ENCODE data around the gene PLAAT2.
"Not testable (repeated sequence)": the region's sequence is repeated elsewhere in the genome, so short reads cannot be mapped to it uniquely, and the experiment has no call there.

PLAAT2 gene

DNA sequence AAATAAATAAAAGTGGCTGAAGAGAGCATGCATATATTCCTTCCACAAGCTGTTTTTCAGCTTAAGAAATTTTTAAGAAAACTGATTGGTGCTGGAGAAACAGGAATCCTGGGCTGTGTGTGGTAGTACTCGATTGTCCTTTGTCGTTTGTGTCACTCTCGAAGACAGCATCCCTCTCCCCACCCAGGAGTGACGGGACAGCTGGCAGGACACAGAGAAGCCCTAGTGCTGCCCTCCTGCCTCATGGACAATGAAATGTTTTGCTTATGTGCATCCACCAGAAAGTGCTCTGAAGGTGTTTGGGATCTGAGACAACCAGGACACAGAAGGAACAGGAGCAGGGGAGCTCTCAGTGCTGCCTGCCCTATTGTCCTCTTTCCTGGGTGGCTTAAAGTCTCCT lies 13.8 kb downstream of the PLAAT2 start:
- DNase-seq (ENCODE audit: low read depth) = no peak

DNA sequence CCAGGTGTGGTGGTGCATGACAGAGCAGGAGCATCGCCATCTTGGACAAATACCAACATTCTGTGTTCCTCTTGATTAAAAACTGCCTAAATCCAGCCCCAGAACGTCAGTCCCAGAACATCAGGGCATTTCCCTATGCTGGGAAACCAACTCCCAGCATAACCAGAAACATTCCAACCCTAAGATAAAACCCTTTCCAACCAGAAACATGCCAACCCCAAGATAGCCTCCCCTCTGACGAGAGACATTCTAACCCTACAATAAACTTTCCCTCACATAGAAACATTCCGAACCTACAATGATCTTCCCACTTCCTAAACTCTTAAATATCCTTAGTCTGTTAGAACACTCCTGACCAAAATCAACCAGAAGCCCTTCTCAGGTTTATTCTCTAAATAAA lies 15.0 kb downstream of the PLAAT2 start:
- peak; percentile 83 for DNase-seq (ENCODE audit: low read depth)

DNA sequence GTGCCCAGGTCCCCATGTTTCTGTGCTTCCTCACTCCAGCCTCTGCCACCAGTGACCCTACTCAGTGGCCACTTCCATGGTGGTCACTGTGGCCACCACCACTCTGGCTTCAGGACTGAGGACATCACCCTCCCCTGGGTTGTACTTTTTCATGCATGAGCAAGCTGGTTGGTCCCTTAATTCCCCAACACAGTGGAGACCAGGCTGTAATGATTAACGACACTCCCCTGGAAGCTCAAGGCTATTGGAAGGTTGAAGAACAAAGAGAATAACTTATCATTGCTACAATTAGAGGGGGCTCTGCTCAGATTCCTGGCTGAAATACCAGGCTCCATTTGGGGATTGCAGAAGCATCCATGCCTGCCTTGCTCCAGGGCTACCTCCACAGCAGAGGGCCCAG lies 16.1 kb downstream of the PLAAT2 start:
- DNase-seq (ENCODE audit: low read depth) = no peak

DNA sequence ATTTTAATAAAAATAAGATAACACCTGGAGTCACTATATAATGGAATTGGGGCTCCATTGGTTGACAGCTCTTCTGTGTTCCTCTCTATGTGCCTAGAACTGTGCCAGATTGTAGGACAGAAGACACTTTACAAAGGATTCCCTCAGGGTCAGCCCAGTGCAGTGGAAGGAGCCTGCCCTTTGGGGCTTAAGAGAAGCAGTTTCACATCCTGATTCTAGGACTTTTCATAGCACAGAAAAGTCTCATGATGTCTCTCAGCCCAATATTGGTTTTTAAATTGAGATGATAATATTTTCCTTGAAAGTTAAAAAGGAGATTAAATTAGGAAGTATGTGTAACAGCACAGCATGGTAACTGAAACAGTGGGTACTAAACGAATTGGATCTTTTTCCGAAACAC lies 19.5 kb downstream of the PLAAT2 start:
- no peak for DNase-seq (ENCODE audit: low read depth)

DNA sequence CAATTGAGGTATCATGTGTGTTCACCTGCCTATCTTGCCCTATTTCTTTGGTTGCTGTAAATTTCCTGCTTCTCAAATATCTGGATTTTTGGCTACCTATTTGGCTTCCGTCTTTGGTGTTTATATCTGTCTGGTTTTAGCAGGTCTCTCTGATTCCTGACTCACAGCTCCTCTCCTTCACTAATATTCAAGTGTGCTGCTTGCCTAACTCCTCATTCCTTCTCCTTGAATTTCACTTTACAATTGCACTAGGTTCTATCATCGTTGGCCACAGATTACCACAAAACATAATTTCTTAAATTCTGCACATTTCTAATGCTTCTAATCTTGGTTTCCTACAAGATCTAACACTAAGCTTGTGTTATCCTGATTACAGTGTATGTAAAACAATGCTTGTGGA lies 20.7 kb downstream of the PLAAT2 start:
- DNase-seq (ENCODE audit: low read depth) = peak; percentile 82

DNA sequence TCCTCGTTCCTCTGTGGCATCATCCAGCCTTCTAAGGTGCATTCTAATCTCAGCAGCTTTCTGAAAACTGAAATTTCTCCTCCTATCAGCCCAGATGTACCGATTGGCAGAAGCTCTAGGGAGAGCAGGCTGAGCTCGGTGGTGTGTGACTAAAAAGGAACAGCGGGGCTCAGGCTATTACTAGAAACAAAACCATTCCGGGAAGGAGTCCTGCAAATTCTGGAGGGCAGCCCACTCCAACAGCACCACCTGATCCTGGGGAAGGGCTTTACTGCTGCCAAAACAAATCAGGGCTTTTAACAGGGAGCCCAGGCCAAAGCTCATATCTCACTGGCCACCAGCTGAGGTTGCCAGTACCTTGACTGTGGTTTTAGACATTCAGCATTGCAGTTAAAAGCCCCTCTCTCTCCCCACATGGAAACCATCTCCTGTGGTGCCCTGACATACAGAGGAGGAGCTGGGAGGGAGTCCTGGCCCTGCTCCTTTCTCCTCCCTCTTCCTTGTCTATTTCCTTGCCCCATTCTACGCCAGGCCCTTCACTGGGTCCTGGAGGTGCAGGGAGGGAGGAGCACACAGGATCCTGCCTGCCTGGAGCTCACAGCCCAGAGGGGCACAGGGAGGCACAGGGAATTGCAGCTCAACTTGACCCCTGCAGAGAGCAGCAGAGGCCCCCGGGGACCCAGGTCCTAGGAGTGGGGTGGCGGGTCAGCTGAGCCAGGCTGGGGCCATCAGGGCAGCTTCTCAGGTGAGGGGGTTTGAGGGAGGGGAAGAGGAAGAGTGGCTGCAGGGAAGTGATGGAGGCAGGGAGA lies 25.7 kb downstream of the PLAAT2 start:
- peak; percentile 27 for DNase-seq (ENCODE audit: low read depth)

DNA sequence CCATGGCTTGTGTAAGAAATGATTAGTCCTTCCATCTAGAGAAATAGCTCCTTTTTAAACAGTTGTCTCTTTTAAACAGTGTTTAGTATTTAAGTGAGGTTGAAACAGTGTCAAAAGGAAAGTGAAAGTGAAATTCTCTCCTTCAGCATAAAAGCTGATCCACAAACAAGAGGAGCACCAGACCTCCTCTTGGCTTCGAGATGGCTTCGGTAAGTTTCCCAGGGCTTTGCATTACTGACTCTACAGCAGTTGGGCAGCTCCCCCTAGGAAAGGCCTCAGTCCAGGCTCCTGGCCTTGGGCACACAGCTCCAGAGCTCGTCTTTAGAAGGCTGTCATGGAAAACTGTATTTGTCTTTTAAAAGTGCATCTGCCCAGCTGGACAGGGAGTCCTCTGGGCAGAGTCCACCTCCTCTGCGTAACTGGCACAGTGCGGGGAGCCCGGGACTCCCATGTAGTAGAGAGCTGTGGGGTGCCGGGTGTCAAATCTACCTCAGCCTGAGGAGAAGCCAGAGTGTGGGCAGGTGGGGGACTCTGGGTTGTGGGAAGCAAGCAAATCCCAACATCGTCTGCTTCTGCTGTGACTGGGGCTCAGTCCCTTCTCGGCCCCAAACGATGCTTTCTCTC lies 26.4 kb downstream of the PLAAT2 start, which contains the start of gene PLAAT4:
Gene PLAAT4 (plus strand): TSS at position 140 of the 624 bp plus-strand sequence. CDS start 61 bp downstream, at position 201.
- peak; percentile 73 for DNase-seq (ENCODE audit: low read depth)

DNA sequence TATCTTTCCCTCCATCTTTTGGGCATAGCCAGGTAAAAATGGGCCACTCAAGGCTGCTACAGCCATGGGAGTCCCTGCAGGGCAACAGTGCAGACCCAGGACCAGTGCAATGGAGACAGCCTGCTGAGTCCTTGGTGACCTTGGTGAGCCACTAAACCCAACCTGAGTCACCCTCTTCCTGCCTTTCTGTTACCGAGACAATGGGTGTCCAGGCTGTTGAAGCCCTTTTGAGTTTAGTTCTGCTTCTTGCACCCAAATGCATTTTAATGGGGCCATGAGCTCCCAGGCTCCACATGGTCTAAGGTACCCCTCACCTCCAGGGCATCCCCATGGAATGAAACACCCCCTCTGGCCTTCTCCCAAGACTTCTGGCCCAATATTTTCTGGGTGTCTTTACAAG lies 27.4 kb downstream of the PLAAT2 start:
- no peak for DNase-seq (ENCODE audit: low read depth)

DNA sequence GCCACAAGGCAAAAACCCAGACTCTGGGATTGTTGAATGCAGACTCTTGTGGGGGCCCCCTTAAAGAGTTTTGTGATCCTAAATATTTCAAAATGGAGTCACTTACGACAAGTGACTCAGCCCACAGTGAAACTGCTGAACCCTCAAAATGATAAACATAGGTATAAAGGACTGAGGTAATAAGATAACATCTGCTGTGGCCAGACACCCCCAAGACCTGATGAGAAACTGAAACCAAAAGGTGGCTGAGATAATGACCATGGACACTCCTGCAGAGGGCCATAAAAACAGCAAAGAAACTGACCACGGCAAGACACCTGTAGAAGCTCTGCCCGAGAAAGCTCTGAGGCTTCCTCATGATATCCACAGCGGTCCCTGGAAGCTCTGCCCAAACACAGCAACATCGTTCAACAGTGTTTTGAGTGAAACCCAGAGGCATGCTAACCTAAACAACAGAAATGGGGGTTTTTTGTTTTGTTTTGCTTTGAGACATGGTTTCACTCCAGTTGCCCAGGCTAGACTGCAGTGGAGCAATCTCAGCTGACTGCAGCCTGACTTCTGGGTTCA lies 28.2 kb downstream of the PLAAT2 start:
- no peak for DNase-seq (ENCODE audit: low read depth)

DNA sequence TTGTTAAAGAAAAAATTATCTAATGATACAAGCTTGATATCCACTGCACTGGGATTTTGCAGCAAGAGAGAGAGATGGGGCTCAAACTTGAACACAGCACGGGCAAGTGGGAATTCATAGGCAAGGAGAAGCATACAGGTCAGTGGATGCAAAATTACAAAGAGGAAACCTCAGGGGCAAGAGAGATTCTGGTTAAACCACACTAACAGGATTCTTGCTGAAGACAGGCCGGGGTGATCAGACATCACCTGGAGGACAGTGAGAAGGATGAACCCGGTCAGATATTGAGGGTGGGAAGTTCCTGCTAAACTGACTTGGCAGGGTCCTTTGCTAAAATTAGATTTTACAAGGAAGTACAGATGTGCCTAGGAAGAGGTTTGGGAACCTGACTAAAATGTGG lies 29.1 kb downstream of the PLAAT2 start:
- no peak for DNase-seq (ENCODE audit: low read depth)

DNA sequence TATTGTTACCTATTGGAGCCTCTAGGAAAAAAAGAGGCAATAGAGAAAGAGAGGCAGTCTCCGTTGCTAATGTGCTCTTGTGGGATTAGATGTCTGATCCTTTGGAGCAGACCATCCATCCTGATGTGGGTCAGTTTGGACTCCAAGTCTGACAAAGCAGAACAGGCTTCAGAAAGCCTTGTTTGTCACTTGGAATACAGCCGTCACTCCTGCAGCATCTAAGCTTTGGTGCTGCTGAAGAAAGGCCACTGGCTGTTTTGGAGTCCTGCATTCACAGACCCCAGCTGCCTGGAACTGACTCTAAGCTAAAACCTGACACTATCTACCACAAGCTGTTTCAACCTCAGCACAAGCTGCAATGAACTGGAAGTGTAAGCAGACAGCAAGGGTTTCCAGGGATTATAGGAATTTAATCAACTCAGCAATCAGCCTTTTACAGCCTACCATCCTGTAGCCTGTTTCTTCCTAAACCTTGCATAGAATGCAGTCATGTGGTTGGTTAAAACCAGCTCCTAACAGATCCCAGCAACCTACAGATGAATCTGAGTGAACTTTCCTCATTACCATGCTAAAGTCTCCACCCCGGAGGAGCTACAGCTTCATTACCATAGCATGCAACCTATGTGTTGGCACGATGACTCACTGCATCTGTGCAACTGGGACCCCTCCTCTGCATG lies 30.2 kb downstream of the PLAAT2 start:
- peak; percentile 25 for DNase-seq (ENCODE audit: low read depth)

DNA sequence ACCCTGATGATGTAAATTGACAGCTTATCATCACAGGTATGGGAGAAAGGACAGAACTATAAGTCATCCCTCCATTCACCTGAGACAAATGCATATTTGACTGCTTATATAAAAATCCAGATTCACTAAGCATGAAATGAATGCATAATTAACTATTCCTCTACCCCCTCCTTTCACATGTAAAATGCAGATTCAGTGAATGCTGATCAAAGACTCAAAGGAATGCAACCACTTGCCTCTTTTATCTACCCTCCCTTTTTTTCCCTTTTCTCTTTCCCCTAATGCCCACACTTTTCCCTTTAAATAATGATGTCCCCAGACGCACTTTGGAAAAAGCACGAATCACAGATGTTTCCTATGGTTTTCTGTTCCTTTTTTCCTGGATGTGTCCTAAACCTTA lies 31.1 kb downstream of the PLAAT2 start:
- no peak for DNase-seq (ENCODE audit: low read depth)

DNA sequence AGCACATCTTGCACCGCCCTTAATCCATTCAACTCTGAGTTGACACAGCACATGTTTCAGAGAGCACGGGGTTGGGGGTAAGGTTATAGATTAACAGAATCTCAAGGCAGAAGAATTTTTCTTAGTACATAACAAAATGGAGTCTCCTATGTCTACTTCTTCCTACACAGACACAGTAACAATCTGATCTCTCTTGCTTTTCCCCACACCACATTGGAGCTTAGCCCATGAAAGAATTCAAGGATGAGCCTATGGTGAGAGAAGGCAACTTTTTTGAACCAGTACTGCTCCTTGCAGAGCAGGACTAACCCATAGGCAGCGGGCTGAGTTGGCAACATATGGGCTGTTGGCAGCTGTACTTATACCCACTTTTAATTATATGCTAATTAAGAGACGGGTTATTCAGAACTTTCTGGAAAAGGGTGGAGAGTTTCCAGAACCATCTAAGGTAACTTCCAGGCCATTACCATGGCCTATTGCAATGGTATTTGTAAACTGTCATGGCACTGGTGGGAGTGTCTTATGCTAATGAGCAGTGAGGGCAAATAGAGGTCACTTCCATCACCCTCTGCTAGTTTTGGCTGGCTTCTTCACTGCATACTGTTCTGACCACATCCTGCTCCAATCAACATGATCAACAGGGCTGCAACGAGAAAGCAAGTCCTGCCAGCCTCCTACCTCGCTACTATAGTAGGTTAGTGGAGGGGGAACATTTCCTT lies 31.9 kb downstream of the PLAAT2 start:
- peak; percentile 94 for DNase-seq (ENCODE audit: low read depth)

DNA sequence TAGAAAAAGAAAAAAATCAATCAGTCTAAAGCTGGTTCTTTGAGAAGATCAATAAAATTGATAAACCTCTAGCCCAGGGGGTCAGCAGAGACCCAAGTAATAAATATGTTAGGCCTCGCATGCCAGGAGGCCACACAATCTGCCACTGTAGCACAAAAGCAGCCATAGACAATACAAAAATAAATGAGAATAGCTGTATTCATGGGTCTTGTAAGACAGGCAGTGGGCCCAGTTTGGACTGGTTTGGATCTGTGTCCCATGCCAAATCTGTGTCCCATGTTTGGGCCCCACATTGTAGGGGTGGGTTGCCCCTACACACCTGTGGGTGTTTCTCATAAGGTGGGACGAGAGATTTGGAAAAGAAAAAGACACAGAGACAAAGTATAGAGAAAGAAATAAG lies 33.2 kb downstream of the PLAAT2 start:
- no peak for DNase-seq (ENCODE audit: low read depth)

DNA sequence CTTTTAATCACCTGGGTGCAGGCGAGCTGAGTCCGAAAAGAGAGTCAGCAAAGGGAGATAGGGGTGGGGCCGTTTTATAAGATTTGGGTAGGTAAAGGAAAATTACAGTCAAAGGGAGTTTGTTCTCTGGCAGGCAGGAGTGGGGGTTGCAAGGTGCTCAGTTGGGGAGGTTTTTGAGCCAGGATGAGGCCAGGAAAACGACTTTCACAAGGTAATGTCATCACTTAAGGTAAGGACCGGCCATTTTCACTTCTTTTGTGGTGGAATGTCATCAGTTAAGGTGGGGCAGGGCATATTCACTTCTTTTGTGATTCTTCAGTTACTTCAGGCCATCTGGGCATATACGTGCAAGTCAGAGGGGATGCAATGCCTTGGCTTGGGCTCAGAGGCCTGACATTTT lies 33.8 kb downstream of the PLAAT2 start:
- DNase-seq (ENCODE audit: low read depth) = not testable (repeated sequence)

DNA sequence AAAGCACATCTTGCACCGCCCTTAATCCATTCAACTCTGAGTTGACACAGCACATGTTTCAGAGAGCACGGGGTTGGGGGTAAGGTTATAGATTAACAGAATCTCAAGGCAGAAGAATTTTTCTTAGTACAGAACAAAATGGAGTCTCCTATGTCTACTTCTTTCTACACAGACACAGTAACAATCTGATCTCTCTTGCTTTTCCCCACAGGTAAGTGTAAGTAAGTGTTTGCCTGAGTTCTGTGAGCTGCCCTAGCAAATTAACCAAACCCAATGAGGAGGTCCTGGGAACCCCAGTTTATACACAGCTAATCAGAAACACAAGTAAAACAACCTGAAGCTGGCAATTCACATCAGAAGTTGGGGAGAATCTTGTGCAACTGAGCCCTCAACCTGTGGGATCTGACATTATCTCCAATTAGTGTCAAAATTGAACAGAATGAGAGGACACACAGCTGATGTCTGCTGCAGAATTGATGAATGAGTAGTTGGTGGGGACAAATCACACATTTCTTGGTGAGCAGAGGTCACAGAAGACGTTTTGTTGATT lies 34.4 kb downstream of the PLAAT2 start:
- DNase-seq (ENCODE audit: low read depth) = not testable (repeated sequence)

DNA sequence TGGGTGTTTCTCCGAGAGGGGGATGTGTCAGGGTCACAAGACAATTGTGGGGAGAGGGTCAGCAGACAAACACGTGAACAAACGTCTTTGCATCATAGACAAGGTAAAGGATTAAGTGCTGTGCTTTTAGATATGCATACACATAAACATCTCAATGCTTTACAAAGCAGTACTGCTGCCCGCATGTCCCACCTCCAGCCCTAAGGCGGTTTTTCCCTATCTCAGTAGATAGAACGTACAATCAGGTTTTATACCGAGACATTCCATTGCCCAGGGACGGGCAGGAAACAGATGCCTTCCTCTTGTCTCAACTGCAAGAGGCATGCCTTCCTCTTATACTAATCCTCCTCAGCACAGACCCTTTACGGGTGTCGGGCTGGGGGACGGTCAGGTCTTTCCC lies 35.0 kb downstream of the PLAAT2 start:
- DNase-seq (ENCODE audit: low read depth) = not testable (repeated sequence)

DNA sequence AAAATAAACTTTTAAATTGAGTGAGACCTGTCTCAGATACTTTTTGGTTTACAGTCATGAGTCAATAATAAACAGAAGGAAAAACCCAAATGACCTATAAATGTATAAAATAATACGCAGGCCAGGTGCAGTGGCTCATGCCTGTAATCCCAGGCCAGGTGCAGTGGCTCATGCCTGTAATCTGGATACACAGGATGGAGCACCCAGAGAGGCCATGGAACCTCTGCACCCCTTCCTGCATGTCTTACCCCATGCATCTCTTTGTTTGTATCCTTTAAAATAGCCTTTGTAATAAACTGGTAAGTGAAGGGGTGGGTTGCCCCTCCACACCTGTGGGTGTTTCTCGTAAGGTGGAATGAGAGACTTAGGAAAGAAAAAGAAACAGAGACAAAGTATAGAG lies 35.5 kb downstream of the PLAAT2 start:
- no peak for DNase-seq (ENCODE audit: low read depth)

DNA sequence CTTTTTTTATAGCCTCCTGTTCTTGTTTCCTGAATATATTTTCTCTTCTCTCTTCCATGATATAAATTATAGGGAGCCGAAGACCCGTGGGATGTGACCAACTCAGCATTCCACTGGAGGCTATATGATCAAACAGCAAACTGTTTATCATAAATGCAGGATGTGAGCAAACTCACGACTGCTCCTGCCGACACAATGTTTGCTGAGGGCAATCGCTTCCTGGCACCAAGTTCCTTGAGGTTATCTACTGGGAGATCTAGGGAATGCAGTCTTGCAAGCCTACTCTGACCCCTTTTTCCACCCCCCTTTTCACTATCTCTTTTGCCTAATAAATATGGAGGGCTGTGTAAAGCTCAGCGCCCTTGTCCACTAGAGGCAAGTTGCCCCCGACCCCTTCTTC lies 40.0 kb downstream of the PLAAT2 start:
- no peak for DNase-seq (ENCODE audit: low read depth)

DNA sequence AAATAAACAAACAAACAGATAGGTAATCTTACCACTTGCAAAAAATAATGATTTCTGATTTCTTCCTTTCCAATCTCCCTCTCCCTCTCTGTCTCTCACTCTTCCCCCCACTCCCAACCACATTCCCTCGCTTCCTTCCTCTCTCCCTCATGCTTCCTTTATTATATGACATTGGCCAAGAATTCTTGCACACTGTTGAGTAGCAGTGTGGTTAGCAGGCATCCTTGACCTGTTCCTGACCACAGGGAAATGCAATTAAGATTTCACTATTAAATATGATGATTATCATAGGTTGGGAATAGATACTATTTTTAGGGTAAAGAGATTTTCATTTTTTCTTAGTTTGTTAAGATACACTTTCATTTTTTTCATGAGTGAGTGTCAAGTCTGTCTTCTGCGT lies 41.3 kb downstream of the PLAAT2 start:
- DNase-seq (ENCODE audit: low read depth) = peak; percentile 63

DNA sequence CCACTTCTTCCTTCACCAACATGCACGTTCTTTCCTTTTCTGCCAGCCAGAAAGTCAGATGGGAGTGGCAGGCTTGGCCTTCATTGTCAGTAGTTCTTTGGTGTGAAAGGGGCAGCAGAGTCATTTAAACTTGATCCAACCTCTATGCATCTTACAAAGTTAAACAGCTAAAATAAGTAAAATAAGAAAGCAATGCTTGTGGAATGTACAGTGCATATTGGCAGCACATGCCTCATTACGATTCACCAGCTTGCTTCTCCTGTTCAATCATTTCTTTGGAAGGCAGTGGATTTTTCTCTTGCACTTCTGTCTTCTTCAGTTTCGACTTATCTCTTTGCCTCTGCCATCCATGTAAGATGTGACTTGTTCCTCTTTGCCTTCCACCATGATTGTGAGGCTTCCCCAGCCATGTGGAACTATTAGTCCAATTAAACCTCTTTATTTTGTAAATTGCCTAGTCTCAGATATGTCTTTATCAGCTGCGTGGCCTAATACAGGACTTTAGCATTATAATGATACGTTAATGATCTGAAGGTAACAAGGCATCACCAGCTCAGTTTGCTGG lies 42.5 kb downstream of the PLAAT2 start:
- DNase-seq (ENCODE audit: low read depth) = no peak
